Measurements from ENCODE around the gene TBX3. TPM values are rescaled to one million over a fixed set of nuclear protein-coding genes. Genes with fewer than 3 reads are reported as not detected.

Gene TBX3
- total RNA-seq, 1 donor from 2014 or later, result 37.2 TPM

DNA sequence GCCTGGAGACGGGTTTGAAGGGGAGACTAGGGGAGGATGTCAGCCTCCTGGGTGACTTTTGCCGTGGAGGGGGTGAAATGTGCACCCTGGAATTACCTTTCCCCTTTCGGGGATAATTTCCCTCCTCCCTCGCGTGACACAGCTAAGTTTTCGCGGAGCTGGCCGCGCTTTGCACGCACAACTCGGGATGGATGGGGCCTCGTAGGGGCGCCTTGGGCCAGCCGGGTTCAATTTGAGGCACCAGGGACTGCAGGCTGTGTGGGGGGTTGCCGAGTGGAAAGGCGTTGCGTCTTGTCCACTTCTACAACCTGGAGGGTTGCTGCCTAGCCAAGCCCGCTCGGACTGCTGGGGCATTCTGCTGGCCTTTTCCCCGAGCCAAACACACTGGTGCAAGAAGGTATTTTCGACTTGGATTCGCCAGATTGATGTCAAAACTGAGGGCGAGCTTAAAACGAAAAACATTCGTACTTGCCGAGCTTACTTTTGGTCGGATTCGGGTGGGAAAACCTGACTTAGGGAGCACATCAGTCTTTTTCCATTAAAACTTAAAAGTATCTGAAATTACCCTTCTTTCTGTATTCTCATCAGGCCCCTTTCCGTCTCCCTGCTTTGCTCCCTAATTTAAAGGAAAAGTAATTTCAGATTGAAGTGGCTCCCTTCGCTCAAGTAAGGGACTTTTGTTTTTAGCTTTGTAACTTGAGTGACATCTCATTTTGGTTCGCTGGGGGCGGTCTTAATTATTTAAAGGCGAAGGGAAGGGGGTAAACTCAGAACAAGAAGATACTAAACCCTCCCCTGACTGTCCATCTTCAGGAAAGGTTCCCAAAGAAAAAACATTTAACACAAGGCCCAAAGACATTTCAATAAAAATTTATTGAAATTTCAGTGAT, 14.3 kb downstream of the TBX3 start:
- DNase-seq (ENCODE audit: low spot score) (peak; percentile 56), ATAC-seq (peak; percentile 39)

DNA sequence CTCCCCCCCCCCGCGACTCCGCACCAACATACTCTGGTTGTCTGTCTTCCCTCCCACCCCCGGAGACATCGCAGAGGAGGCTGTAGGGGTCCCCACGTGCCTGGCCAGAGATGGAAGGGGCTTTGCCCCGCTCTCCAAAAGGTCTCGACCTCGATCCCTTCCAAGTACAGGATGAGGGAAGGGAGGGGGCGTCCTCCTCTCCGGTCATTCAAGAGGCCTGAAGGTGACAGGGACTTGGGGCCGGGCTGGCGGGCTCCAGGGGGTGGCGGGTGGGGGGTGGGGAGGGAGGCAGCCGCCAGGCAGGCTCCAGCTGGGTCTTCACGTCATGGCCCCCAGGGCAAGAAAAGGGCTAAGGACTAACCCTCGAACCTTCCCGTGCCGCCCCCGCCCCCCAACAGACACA, 15.1 kb downstream of the TBX3 start:
- ATAC-seq, result peak; percentile 2

DNA sequence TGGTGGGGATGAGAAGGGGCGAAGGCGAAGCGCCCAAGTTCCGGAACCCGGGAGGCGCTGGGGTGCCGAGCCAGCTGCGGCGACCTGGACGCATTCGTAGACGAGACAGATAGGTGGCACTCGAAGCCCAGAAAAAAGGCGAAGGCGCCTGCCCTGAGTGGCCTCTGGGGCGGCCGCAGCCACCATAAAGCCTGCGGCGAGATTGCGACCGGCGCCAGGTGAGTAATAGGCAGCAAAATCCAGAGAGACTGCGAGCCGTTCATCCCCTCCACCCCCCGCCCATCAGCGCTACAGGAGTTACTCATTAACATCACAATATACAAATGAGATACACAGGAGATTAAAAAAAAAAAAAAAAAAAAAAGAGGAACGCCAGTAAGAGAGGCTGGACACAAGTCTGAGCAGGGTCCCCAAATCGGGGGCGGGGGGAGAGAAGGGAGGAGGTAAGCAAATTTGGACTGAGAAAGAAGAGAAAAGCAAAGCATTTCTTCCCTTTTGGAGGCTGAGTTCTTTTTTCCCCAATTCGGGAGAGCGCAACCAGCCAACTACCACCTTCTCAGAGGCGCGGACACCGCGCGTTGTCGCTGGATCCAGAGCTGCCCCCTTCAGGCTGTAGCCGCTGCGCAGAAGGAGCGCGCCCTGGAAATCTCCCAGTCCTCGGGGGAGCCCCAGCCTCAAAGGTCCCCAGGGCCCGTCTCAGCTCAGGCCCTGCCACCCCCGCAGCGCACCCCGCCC, 15.7 kb downstream of the TBX3 start:
- DNase-seq (ENCODE audit: low spot score), result peak; percentile 91
- peak; percentile 88 for ATAC-seq

More for the DNA sequence above, 15.1 kb downstream of the TBX3 start:
- DNase-seq (ENCODE audit: low spot score), result no peak

GRCh38 chr12:114667669-114668150, 16.3 kb downstream of the TBX3 start:
- ATAC-seq (no peak), DNase-seq (ENCODE audit: low spot score) (no peak)

GRCh38 chr12:114666746-114667668, 17.0 kb downstream of the TBX3 start:
- DNase-seq (ENCODE audit: low spot score), result no peak
- no peak for ATAC-seq

- DNase-seq (ENCODE audit: low spot score) (no peak), ATAC-seq (no peak)
Observed at GRCh38 chr12:114665411-114666260, 18.3 kb downstream of the TBX3 start.

DNA sequence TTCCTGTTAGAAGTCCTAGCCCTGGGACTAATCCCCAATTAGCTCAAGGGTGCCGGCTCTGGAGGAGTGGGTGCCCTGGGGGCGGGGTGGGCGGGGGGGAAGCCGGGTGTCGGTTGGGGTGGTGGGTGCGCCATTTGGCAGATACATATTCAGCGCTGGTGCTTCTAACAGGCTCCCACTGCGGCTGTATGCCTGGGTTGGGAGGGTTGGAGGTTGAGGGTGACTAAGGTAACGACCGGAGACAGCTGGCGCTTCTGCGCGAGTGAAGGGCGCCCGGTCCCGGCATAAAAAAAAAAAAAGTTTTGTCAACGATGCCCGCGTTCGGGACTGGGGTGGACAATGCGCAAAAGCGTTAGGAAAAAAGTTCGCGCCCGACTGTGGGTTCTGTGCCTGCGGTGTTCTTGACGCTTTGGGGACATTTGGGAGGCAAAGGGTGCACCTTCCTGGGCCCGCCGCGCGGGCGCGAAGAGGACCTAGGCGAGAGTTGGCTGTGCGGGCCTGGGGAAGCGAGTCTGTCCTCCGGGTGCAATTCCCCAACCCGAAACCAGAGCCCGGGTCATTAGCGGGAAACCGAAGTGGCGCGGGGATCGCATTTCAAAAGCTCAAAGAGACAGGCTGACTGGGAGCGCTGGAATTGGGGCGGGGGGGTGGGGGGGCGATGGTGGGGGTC, 19.2 kb downstream of the TBX3 start:
- no peak for ATAC-seq
- no peak for DNase-seq (ENCODE audit: low spot score)

DNA sequence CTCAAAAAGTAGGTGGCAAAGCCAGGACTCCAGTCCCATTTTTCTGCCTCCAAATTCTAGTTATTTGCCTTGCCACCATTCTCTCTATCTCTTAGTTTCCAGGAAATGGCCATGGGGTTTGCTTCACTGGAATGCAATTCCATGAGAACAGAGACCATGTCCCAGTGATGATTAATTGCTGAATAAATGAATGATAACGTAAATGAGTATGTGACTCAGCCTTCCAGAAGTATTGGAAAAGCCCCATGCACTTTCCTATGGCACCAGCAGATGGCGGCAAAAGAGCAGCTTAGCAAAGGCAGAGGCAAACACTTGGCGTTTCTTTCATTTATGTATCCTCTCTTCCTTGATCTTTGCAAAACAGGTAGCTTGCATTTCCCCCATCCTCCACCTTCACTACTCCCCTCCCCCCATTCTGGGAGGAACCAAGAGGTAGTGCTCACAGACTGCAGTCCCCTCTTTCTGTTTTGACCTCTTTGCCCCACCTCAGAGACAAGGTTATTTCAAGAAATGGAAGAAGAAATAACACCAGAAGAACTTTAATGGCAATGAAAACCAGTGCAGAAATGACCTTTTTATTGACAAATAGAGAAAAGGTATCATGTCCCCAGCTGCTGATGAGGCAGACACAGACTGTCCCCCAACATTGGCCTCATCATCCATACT, 21.3 kb downstream of the TBX3 start:
- ATAC-seq, result peak; percentile 95
- DNase-seq (ENCODE audit: low spot score), result peak; percentile 69

- ATAC-seq, result no peak
- no peak for DNase-seq (ENCODE audit: low spot score)
Observed at GRCh38 chr12:114661245-114661644, 22.7 kb downstream of the TBX3 start.

- ATAC-seq, result no peak
- no peak for DNase-seq (ENCODE audit: low spot score)
Observed at GRCh38 chr12:114659084-114659483, 24.9 kb downstream of the TBX3 start.

DNA sequence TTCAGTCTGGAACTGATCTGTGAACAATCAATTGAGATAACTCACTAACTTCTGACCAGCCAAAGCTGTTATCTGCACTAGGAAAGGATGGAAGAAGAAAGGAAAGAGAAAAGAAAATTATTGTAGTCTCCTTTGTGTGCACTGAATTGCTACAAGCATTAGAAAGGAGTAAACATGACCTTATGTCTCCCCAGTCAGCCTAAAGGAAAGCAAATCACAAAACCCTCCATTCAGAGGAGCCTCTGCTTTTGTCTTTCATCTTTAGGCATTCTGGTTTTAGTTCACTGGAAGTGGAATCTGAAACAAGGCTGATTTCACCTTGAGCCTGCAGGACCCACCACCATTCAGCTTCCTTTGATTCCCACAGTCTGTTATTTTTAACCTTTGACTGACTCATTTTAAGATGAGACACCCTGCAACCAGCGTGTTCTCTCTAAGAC, 26.0 kb downstream of the TBX3 start:
- DNase-seq (ENCODE audit: low spot score), result no peak
- ATAC-seq, result no peak

DNA sequence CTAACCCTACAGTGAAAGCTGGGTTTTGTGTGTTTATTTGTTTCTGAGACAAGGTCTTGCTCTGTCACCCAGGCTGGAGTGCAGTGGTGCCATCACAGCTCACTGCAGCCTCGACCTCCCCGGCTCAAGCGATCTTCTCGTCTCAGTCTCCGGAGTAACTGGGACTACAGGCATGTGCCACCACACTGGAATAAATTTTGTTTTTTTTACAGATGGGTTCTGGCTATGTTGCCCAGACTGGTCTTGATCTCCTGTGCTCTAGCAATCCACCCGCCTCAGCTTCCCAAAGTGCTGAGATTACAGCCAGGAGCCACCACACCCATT, 26.4 kb downstream of the TBX3 start:
- DNase-seq (ENCODE audit: low spot score) (no peak), ATAC-seq (no peak)

DNA sequence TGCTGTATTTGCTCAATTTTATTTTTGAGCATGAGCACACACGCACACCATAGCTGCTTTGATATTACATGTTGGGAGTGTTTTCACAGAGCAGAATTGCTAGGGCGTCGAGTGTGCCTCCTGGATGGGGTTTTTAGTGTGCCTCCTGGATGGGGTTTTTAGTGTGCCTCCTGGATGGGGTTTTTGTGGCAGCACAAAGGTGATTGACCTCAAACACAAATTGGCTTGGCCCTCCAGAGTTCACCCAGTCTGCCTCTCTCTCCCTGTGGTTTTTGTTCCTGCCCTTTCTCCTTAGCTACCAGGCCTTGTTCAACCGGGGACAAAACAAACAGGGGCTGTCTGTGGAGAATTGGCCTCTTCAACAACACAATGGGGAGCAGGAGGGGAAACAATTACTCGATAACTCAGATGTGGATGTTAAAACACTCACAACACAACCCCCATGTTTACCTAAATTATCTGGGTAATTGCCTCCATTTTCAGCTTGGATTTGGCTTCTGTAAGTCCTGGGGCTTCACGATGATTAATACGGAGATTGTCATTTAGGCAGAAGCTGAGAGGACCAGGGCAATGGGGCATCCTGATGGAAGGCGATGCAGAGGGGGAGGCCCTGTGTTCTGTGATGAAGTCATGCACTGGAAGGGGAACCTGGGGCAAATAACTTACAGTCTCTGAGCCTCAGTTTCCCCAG, 26.9 kb downstream of the TBX3 start:
- ATAC-seq (peak; percentile 36), DNase-seq (ENCODE audit: low spot score) (no peak)

DNA sequence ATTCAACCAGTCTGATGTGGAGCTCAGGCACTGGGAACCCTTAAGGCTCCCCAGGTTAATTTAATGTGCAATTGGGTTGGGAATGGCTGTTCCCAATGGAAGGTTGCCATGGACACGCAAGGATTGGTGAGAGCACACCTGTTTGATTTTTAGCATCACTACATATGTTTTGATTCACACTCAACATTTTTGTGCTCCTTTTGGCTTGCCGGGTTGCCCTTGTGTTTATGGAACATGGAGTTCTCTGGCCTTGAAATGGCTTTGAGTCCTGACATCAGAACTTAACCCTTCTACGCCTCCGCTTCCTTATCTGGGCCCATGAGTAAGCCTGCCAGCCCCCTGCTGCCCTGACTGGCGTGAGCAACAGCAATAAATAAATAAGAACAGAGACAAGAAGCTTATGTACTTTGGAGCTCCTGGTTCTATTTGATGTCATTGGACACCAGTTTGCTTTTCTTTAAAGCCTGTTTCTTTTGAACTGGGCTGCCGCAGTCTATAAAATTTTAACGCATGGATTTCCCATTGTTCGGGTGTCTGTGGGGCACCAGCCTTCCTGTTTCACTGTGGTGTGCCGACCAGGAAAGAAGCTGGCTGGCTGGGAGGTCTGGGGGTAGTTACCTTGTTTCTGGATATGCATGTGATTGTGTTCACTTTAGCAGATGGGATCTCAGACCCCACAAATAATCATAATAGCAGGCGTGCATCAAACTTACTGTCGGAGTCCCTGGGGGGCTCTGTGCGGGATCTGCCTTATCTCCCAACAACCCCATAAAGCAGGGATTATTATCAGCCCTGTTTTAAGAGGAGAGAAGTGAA, 27.8 kb downstream of the TBX3 start:
- no peak for ATAC-seq
- no peak for DNase-seq (ENCODE audit: low spot score)

- no peak for ATAC-seq
Observed at GRCh38 chr12:114649585-114649984, 34.4 kb downstream of the TBX3 start.

GRCh38 chr12:114648711-114649110, 35.3 kb downstream of the TBX3 start:
- DNase-seq (ENCODE audit: low spot score) (no peak), ATAC-seq (no peak)

More at GRCh38 chr12:114649585-114649984, 34.4 kb downstream of the TBX3 start:
- DNase-seq (ENCODE audit: low spot score), result no peak

- DNase-seq (ENCODE audit: low spot score) (no peak), ATAC-seq (no peak)
Observed at GRCh38 chr12:114638790-114639435, 45.1 kb downstream of the TBX3 start.

All from left lobe of liver (tissue), 2 donors.